SK-N-SH (cell line): ENCODE results near the gene ALDH3A2. TPM values are rescaled to one million over a fixed set of nuclear protein-coding genes. Genes with fewer than 3 reads are reported as not detected.
"Not testable (repeated sequence)": the region's sequence is repeated elsewhere in the genome, so short reads cannot be mapped to it uniquely, and the experiment has no call there.

Source experiments
- CTCF ChIA-PET: fragments of 300-600, 350-600 bp; formaldehyde crosslinking; extraction: SDS; loops from one replicate; lab custom pipeline; 2021; lab: Yijun Ruan, JAX
- POLR2A ChIA-PET: fragments of 350-600 bp; sonication (Branson Sonifier 250); formaldehyde crosslinking; extraction: SDS; loops from one replicate; lab custom pipeline; 2020; ENCODE audit warnings: antibody characterized with exemption, inconsistent platforms; lab: Yijun Ruan, JAX
- DNase-seq: peaks from one replicate; pipeline ENCODE4 v3.0.0; 2012
- H2AFZ ChIP-seq: fragments of 200-600 bp; sonication (generic); 2 replicates; pipeline ENCODE4 v1.8.1; 2016; ENCODE audit warnings: antibody characterized with exemption, mild to moderate bottlenecking, low read depth
- H3F3A ChIP-seq: fragments of 200-600 bp; sonication (generic); replicated peaks from 2 replicates; pipeline ENCODE3; 2016; ENCODE audit warnings: antibody characterized with exemption, mild to moderate bottlenecking; ENCODE audit not compliant: insufficient read depth
- H3K27ac ChIP-seq, 2 experiments: fragments of 200-500 bp in 1 of 2; fragments of 200-600 bp in 1 of 2; sonication (Bioruptor generic) in 1 of 2; sonication (generic), shearing (Covaris generic) in 1 of 2; 2 replicates each; pipeline versions ENCODE4 v1.5.1 to v1.6.1; 2014 to 2016; ENCODE audit warnings: low read depth in 2 of 2, inconsistent platforms in 1 of 2, low read length in 1 of 2, mild to moderate bottlenecking in 1 of 2, mixed read lengths in 1 of 2
- H3K27me3 ChIP-seq: fragments of 200-600 bp; sonication (generic), shearing (Covaris generic); 2 replicates; pipeline ENCODE4 v1.6.1; 2016; ENCODE audit warnings: mixed run types; ENCODE audit not compliant: insufficient read depth
- H3K36me3 ChIP-seq, 2 experiments: fragments of 200-500 bp in 1 of 2; fragments of 200-600 bp in 1 of 2; sonication (Bioruptor generic) in 1 of 2; sonication (generic) in 1 of 2; replicated peaks in 1 of 2; 2 replicates each; pipeline versions ENCODE3 to v1.5.1; 2014 to 2016; ENCODE audit warnings: low read length in 1 of 2, mild to moderate bottlenecking in 1 of 2; ENCODE audit not compliant: insufficient read depth in 2 of 2, control insufficient read depth in 1 of 2
- H3K4me1 ChIP-seq, 2 experiments: fragments of 200-500 bp in 1 of 2; fragments of 200-600 bp in 1 of 2; sonication (Bioruptor generic) in 1 of 2; sonication (generic), shearing (Covaris generic) in 1 of 2; 2 replicates each; pipeline versions ENCODE4 v1.5.1 to v1.6.1; 2014 to 2016; ENCODE audit warnings: low read depth in 1 of 2, low read length in 1 of 2, mixed run types in 1 of 2; ENCODE audit not compliant: insufficient read depth in 2 of 2, control insufficient read depth in 1 of 2
- H3K4me2 ChIP-seq: fragments of 200-600 bp; sonication (generic), shearing (Covaris generic); 2 replicates; pipeline ENCODE4 v1.6.1; 2017; ENCODE audit warnings: mixed run types
- H3K4me3 ChIP-seq, 2 experiments: fragments of 200-500 bp in 1 of 2; fragments of 200-600 bp in 1 of 2; sonication (Bioruptor generic) in 1 of 2; sonication (generic), shearing (Covaris generic) in 1 of 2; 2 replicates each; pipeline versions ENCODE4 v1.5.1 to v1.8.1; 2014 to 2016; ENCODE audit warnings: low read depth in 2 of 2, inconsistent platforms in 1 of 2, low read length in 1 of 2, mild to moderate bottlenecking in 1 of 2, mixed read lengths in 1 of 2, moderate library complexity in 1 of 2
- H3K79me2 ChIP-seq: fragments of 200-600 bp; sonication (generic); 2 replicates; pipeline ENCODE4 v1.8.1; 2017; ENCODE audit warnings: mild to moderate bottlenecking; ENCODE audit not compliant: insufficient read depth
- H3K9ac ChIP-seq: fragments of 200-600 bp; sonication (generic); 2 replicates; pipeline ENCODE4 v1.6.1; 2017; ENCODE audit warnings: mixed run types
- H3K9me2 ChIP-seq: fragments of 200-600 bp; sonication (generic); 2 replicates; pipeline ENCODE4 v1.6.1; 2017; ENCODE audit warnings: mixed run types
- H3K9me3 ChIP-seq: fragments of 200-600 bp; sonication (generic); 2 replicates; pipeline ENCODE4 v1.6.1; 2017; ENCODE audit warnings: mixed run types, mild to moderate bottlenecking, moderate library complexity
- H4K20me1 ChIP-seq: fragments of 200-600 bp; sonication (generic); 2 replicates; pipeline ENCODE4 v1.6.1; 2017; ENCODE audit warnings: mild to moderate bottlenecking, mixed run types; ENCODE audit not compliant: insufficient read depth
- ELF1 ChIP-seq: IDR thresholded peaks from 2 replicates; pipeline ENCODE4 v1.4.0; 2012
- GATA2 ChIP-seq: sonication (generic); formaldehyde crosslinking; IDR thresholded peaks from 2 replicates; pipeline ENCODE4 v1.5.0; 2020; ENCODE audit warnings: mild to moderate bottlenecking, missing genetic modification reagents
- MEF2A ChIP-seq: IDR thresholded peaks from 2 replicates; pipeline ENCODE4 v1.4.0; 2012; ENCODE audit warnings: low read depth, borderline replicate concordance
- NFIC ChIP-seq: IDR thresholded peaks from 2 replicates; pipeline ENCODE4 v1.4.0; 2012; ENCODE audit warnings: borderline replicate concordance
- RAD21 ChIP-seq: IDR thresholded peaks from 2 replicates; pipeline ENCODE4 v1.6.1; 2012; ENCODE audit warnings: mild to moderate bottlenecking, low read length
- RXRA ChIP-seq: IDR thresholded peaks from 2 replicates; pipeline ENCODE4 v1.4.0; 2012; ENCODE audit warnings: low read depth, mild to moderate bottlenecking, borderline replicate concordance
- TAF1 ChIP-seq: IDR thresholded peaks from 2 replicates; pipeline ENCODE4 v1.6.1; 2012; ENCODE audit warnings: low read depth, mild to moderate bottlenecking, low read length, moderate library complexity, borderline replicate concordance
- TEAD4 ChIP-seq: IDR thresholded peaks from 2 replicates; pipeline ENCODE4 v1.4.0; 2012; ENCODE audit warnings: mild to moderate bottlenecking, borderline replicate concordance; ENCODE audit not compliant: insufficient read depth
- WGBS: methylation state at CpG from one replicate; pipeline ENCODE4 v1.1.6; 2017; ENCODE audit warnings: low lambda C conversion rate; 5-methylcytosine and 5-hydroxymethylcytosine counted together
- polyA plus RNA-seq, 3 experiments: library from polyadenylated mRNA; depleted of rRNA; stranded (reverse); fragments of >200 nt; gene quantifications; 2 replicates each; pipeline ENCODE4 v1.2.3, GENCODE V29; 2012

Gene ALDH3A2
- polyA plus RNA-seq, 1 of the 3 experiments (the other 2 are of a cell fraction), result 16.6 TPM

DNA sequence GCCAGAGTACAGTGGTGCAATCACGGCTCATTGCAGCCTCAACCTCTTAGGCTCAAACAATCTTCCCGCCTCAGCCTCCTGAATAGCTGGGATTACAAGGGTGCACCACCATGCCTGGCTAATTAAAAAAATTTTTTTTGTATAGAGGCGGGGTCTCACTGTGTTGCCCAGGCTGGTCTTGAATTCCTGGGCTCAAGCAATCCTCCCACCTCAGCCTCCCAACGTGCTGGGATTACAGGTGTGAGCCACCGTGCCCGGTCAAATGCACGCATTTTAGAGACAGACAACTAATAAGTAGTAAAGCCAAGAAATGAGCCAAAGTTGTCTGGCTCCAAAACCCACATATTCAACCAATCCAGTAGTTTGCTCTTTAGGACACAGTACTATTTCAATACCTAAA, 21.1 kb downstream of the ALDH3A2 start:
- H3K4me2 ChIP-seq, H3K79me2 ChIP-seq, H3K4me1 ChIP-seq, H4K20me1 ChIP-seq, H3K4me3 ChIP-seq, H3F3A ChIP-seq, POLR2A ChIA-PET, H2AFZ ChIP-seq, H3K27ac ChIP-seq, CTCF ChIA-PET, H3K9me2 ChIP-seq, DNase-seq, H3K9ac ChIP-seq, H3K27me3 ChIP-seq, H3K9me3 ChIP-seq: not testable (repeated sequence)
- WGBS, result 93% methylated on average over 7 of the region's 7 CpGs
- peaks cover 3 to 11% of the 10 kb centered on the region in 2 experiments for H3K36me3 ChIP-seq

DNA sequence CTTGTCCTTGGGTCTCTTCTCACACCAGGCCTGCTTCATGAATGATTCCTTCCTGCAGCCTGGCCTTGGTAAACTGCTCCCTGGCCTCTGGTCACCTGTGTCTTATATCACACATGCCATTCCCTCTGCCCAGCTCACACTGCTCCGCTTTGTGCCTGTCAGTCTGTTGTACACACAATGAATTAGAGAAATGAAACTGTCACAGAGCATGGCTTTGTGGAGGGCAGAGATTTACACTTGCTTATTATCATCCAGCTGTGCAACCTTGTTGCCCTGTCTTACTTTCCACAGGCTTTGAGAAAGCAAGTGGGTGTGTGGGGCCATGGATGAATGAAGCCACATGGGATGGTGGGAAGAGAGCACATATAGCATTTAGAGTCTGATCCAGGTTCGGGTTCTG, 22.4 kb downstream of the ALDH3A2 start:
- Histone ChIP-seq H3K27ac (no peak overlapping the region), H3K79me2 (no peaks in the 10 kb centered on the region), H3K4me2 (no peak overlapping the region), H3K27me3 (no peaks in the 10 kb centered on the region), H4K20me1 (no peaks in the 10 kb centered on the region), H3K4me3 (no peak overlapping the region), H3K4me1 (no peaks in the 10 kb centered on the region; a peak in 1 of 4 replicates), H3K36me3 (peaks cover 3 to 14% of the 10 kb centered on the region in 2 experiments), H3K9ac (no peak overlapping the region), H3K9me2 (no peaks in the 10 kb centered on the region), H2AFZ (no peak overlapping the region), H3K9me3 (no peaks in the 10 kb centered on the region), H3F3A (no peaks in the 10 kb centered on the region)
- CTCF ChIA-PET, result interaction anchor here (1.0 to 1.8 kb wide), 3 partner anchors 74 to 173 kb away, joined by 3 to 7 read pairs (median 5); no protein-coding TSS in a partner anchor
- POLR2A ChIA-PET, result interaction anchor here (1.1 kb wide), 1 partner anchor 23 kb away, joined by 4 read pairs; the partner anchor contains the start of gene ALDH3A2
- no peak for DNase-seq
- no peak for TF ChIP-seq NFIC
- TF ChIP-seq TEAD4, result no peak
- TF ChIP-seq ELF1, result no peak
- no peak for TF ChIP-seq TAF1
- TF ChIP-seq MEF2A, result no peak
- no peak for TF ChIP-seq RXRA
- WGBS, result 87% methylated on average over 2 of the region's 2 CpGs

DNA sequence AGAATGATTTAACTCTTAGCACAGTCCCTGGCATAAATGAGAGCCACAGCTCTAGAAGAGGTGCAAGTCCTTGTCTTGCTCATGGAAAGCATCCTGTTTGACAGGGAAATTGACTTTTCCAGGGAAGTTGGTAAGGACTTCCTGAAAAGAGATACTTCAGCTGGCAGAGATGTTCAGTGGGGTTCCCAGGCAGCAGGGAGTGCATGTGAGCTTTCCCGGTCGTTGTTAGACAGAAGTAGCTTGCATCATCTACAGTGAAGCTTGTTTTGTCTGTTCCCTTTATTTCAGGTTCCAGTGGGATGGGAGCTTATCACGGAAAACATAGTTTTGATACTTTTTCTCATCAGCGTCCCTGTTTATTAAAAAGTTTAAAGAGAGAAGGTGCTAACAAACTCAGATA, 22.9 kb downstream of the ALDH3A2 start:
- TF ChIP-seq RAD21 (no peak), GATA2 (CRISPR knock-in tag) (no peak), MEF2A (no peak)
- Histone ChIP-seq H2AFZ (no peak overlapping the region), H3K4me3 (no peak overlapping the region), H3K4me2 (no peak overlapping the region), H3K9me3 (no peaks in the 10 kb centered on the region), H3K27me3 (no peaks in the 10 kb centered on the region), H3K27ac (no peak overlapping the region), H3K36me3 (peaks cover 3 to 16% of the 10 kb centered on the region in 2 experiments), H3K9me2 (no peaks in the 10 kb centered on the region), H3K9ac (no peak overlapping the region), H3K4me1 (no peaks in the 10 kb centered on the region; a peak in 1 of 4 replicates), H3F3A (no peaks in the 10 kb centered on the region), H3K79me2 (no peaks in the 10 kb centered on the region), H4K20me1 (no peaks in the 10 kb centered on the region)
- CTCF ChIA-PET, result interaction anchor here (1.0 to 1.8 kb wide), 4 partner anchors 22 to 173 kb away, joined by 3 to 7 read pairs (median 6); partner anchors contain the start of gene ALDH3A2
- DNase-seq, result no peak
- POLR2A ChIA-PET, result interaction anchor here (1.1 kb wide), 1 partner anchor 23 kb away, joined by 4 read pairs; the partner anchor contains the start of gene ALDH3A2
- WGBS, result 93% methylated on average over 4 of the region's 4 CpGs
